Activated CD4-positive, alpha-beta T cell treated with anti-CD3 and anti-CD28 coated beads, Interleukin-2, amount 10 ng/mL, durations not matched to agents 7 days and 5 days (primary cell): Measurements from ENCODE around the gene MMP24OS. TPM values are rescaled to one million over a fixed set of nuclear protein-coding genes. Genes with fewer than 3 reads are reported as not detected.

Experiments
- CTCF ChIA-PET: fragments of 350-600 bp; sonication (Branson Sonifier 250); formaldehyde crosslinking; loops from one replicate; lab custom pipeline; 2021; ENCODE audit warnings: antibody characterized with exemption; lab: Charles Lee
- POLR2A ChIA-PET: fragments of 350-600 bp; sonication (Branson Sonifier 250); formaldehyde crosslinking; loops from one replicate; lab custom pipeline; 2021; ENCODE audit warnings: antibody characterized with exemption; lab: Charles Lee
- DNase-seq: peaks from one replicate; pipeline ENCODE4 v3.0.0-alpha.2; 2020
- H3K27ac Mint-ChIP-seq: one replicate; pipeline ENCODE4 v1.8.0; 2021; ENCODE audit warnings: mild to moderate bottlenecking, moderate library complexity, mixed read lengths
- H3K27me3 Mint-ChIP-seq: one replicate; pipeline ENCODE4 v1.8.0; 2021; ENCODE audit warnings: mixed read lengths
- H3K36me3 Mint-ChIP-seq: one replicate; pipeline ENCODE4 v1.8.0; 2021; ENCODE audit warnings: low read depth, mixed read lengths
- H3K4me1 Mint-ChIP-seq: one replicate; pipeline ENCODE4 v1.8.0; 2021; ENCODE audit warnings: mixed read lengths
- H3K4me3 Mint-ChIP-seq: one replicate; pipeline ENCODE4 v1.8.0; 2021; ENCODE audit warnings: mild to moderate bottlenecking, moderate library complexity, mixed read lengths
- H3K9me3 Mint-ChIP-seq: one replicate; pipeline ENCODE4 v1.8.0; 2021; ENCODE audit warnings: mixed read lengths
- total RNA-seq, 2 experiments: library from RNA; stranded (reverse); gene quantifications; one replicate each; pipeline ENCODE4 v1.2.3, GENCODE V29; 2021

Gene MMP24OS
- total RNA-seq, result 10 to 100 TPM; 46.7 to 48.3 TPM

- peak; percentile 94 for DNase-seq
- CTCF ChIA-PET, result interaction anchor here (0.7 to 1.3 kb wide), 6 partner anchors 9 to 677 kb away, joined by 3 to 4 read pairs (median 3); partner anchors contain the start of gene SCAND1
- peaks cover 31% of the 10 kb centered on the region for H3K4me1 Mint-ChIP-seq
- peak within 1 kb of the TSS; percentile 98 for H3K4me3 Mint-ChIP-seq
- H3K27ac Mint-ChIP-seq, result peak within 1 kb of the TSS; percentile 99
- POLR2A ChIA-PET, result interaction anchor here (0.6 to 0.8 kb wide), 6 partner anchors 25 to 879 kb away, joined by 3 to 5 read pairs (median 3); partner anchors contain the start of genes CEP250, EDEM2 and NCOA6
- no peaks in the 10 kb centered on the region for H3K27me3 Mint-ChIP-seq
- no peaks in the 10 kb centered on the region for H3K9me3 Mint-ChIP-seq
- peaks cover 42% of the 10 kb centered on the region for H3K36me3 Mint-ChIP-seq
Measured at GRCh38 chr20:35277531-35278395, at the start of gene MMP24OS. Gene MMP24OS (minus strand): TSS chr20:35278122. CDS start chr20:35277929, 193 bp downstream.

- Mint-ChIP-seq H3K27ac (no peak overlapping the region), H3K36me3 (peaks cover 2% of the 10 kb centered on the region), H3K27me3 (no peaks in the 10 kb centered on the region), H3K4me3 (no peak overlapping the region), H3K4me1 (peaks cover 10% of the 10 kb centered on the region), H3K9me3 (no peaks in the 10 kb centered on the region)
- CTCF ChIA-PET, result interaction anchor here (1.5 kb wide), 1 partner anchor 9 kb away, joined by 5 read pairs; no protein-coding TSS in a partner anchor
- POLR2A ChIA-PET, result no interaction called here
- no peak for DNase-seq
Measured at GRCh38 chr20:35327074-35327976, 49.4 kb upstream of the MMP24OS start.

DNA sequence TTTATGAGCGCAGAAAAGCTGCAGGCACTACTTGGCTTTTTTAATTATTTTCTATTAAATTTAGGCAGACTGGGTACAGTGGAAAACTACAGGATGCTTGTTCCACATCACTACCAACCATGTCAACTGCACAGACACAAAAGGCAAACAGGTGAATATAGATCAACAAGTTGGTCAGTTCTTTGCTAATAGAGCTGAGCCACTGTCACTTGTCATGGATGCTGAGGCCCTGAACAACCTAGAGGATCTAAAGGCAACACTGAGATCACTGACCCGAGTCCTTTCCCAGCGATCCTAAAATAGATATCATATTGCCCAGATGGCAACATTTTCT lies 48.8 kb upstream of the MMP24OS start:
- H3K4me1 Mint-ChIP-seq, result peaks cover 10% of the 10 kb centered on the region
- H3K4me3 Mint-ChIP-seq, result no peak overlapping the region
- no peaks in the 10 kb centered on the region for H3K9me3 Mint-ChIP-seq
- CTCF ChIA-PET, result no interaction called here
- no peak for DNase-seq
- no peak overlapping the region for H3K27ac Mint-ChIP-seq
- no peaks in the 10 kb centered on the region for H3K27me3 Mint-ChIP-seq
- peaks cover 2% of the 10 kb centered on the region for H3K36me3 Mint-ChIP-seq
- POLR2A ChIA-PET, result no interaction called here

- H3K27me3 Mint-ChIP-seq, result no peaks in the 10 kb centered on the region
- peaks cover 2% of the 10 kb centered on the region for H3K36me3 Mint-ChIP-seq
- H3K9me3 Mint-ChIP-seq, result no peaks in the 10 kb centered on the region
- CTCF ChIA-PET, result no interaction called here
- POLR2A ChIA-PET, result interaction anchor here (0.6 kb wide), 1 partner anchor 122 kb away, joined by 4 read pairs; no protein-coding TSS in a partner anchor
- H3K4me3 Mint-ChIP-seq, result no peak overlapping the region
- peaks cover 10% of the 10 kb centered on the region for H3K4me1 Mint-ChIP-seq
- DNase-seq, result no peak
- H3K27ac Mint-ChIP-seq, result no peak overlapping the region
Measured at GRCh38 chr20:35326021-35326739, 48.3 kb upstream of the MMP24OS start.

DNA sequence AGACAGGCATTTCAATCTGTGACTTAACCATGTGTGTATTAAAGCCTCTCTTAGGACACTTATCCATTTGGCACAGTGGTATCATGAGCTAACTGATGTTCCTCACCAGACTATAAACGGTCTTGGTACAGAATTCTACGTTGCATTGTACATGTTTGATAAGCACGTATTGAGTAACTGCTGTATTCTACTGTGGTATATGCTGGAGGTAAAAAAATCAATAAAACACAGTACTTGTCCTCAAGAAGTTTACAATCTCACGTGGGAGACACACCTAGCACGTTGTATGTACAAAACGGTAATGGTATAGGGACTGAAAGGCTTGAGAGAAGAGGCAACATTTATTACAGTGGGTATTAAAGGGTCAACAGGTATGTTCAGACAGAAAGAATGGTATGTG lies 47.5 kb upstream of the MMP24OS start:
- POLR2A ChIA-PET, result interaction anchor here (0.6 kb wide), 1 partner anchor 123 kb away, joined by 4 read pairs; no protein-coding TSS in a partner anchor
- CTCF ChIA-PET, result no interaction called here
- H3K9me3 Mint-ChIP-seq, result no peaks in the 10 kb centered on the region

DNA sequence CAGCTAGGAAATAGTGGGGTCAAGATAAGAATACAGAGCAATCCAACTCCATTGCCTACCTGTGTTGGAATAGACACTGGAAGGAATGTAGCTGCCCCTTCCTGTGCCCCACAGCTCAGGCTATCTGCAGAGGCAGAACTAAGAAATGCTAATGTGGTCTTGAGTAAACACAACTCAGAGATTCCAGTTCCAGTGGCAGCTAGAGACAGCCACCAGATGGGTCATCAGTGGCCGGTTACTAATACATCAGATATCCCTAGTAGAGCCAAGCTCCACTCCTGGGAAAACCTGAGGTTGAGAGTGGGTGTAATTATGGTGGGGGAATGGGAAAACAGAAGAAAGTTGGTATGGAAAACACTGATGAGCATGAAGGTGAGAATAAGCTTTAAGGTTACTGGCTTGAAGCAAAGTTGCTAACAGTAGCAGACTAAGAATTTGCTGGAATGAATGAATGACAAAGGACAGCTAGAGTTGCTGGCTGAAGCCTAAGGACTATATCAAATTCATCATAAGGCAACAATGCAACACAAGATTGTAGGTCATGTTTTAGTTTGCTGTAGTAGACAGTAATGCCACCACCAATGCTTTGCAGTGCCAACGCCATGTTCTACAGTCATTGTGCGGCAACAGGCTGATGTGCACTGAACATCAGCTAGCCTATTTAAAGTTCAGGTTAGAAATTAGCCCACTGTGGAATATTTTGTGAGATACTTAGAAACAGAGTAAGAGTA lies 42.6 kb upstream of the MMP24OS start:
- Mint-ChIP-seq H3K27me3 (no peaks in the 10 kb centered on the region), H3K4me1 (peaks cover 29% of the 10 kb centered on the region), H3K4me3 (no peak overlapping the region), H3K36me3 (peaks cover 2% of the 10 kb centered on the region), H3K9me3 (no peaks in the 10 kb centered on the region), H3K27ac (no peak overlapping the region)
- CTCF ChIA-PET, result interaction anchor here (0.5 to 8.4 kb wide), 4 partner anchors 9 to 214 kb away, joined by 3 to 90 read pairs (median 4); no protein-coding TSS in a partner anchor
- DNase-seq, result no peak
- POLR2A ChIA-PET, result no interaction called here

More for the DNA sequence above, 47.5 kb upstream of the MMP24OS start:
- Mint-ChIP-seq H3K4me3 (no peak overlapping the region), H3K36me3 (peaks cover 2% of the 10 kb centered on the region), H3K27me3 (no peaks in the 10 kb centered on the region), H3K4me1 (peaks cover 10% of the 10 kb centered on the region), H3K27ac (no peak overlapping the region)
- DNase-seq, result no peak

DNA sequence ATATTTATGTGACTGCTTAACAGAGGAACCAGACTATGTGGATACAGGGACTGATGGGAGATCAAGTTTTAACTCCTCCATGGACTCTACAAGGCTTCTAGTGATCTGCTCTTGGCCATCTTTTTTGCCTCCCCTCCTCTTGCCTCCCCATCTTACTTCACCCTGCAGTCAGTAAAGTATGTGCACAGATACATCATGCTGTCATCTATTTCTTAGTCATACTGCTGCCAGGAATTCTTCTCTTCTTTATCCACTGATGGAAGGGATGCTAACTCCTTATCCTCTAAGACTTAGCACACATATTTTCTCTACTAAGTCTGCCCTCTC lies 41.9 kb upstream of the MMP24OS start:
- Mint-ChIP-seq H3K4me3 (no peak overlapping the region), H3K27ac (no peak overlapping the region), H3K9me3 (no peaks in the 10 kb centered on the region), H3K27me3 (no peaks in the 10 kb centered on the region), H3K4me1 (peaks cover 36% of the 10 kb centered on the region), H3K36me3 (no peaks in the 10 kb centered on the region)
- ChIA-PET CTCF (interaction anchor here (8.4 kb wide), 1 partner anchor 13 kb away, joined by 90 read pairs; no protein-coding TSS in a partner anchor), POLR2A (no interaction called here)
- DNase-seq, result no peak

GRCh38 chr20:35319192-35319870 lies 41.4 kb upstream of the MMP24OS start:
- Mint-ChIP-seq H3K36me3 (peaks cover 1% of the 10 kb centered on the region), H3K27ac (no peak overlapping the region), H3K27me3 (no peaks in the 10 kb centered on the region), H3K4me3 (no peak overlapping the region), H3K4me1 (peaks cover 41% of the 10 kb centered on the region), H3K9me3 (no peaks in the 10 kb centered on the region)
- POLR2A ChIA-PET, result no interaction called here
- CTCF ChIA-PET, result interaction anchor here (8.4 kb wide), 1 partner anchor 12 kb away, joined by 90 read pairs; no protein-coding TSS in a partner anchor
- DNase-seq, result no peak

DNA sequence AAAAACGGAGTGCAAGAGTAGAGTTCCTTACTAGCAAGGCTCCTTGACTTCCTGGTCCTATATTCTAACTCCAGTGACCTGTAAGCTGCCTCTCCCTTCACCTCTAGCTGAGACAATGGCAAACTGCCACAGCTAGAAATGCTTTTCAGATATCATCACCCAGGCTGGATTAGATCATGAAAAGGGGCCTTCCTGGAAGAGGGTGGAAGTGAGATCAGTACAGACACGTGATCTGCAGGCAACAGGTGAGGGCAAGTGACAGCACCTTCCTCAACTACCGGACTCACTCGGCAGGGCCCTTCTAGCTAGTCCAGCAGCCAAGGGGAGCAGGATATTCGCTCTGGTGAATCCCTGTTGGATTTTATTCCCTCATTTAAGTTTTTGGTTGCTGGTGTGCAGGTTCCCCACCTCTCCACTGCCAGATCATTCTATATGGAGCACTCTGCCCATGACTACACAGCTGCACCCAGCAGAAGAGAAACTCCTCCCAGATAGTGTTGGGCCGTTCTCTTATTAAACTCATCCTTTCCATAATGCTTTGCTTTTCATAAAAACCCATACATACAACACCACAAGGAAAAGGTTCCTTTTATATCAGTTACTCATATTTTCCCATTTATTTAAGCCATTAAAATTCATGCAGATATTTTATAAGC lies 40.7 kb upstream of the MMP24OS start:
- peaks cover 45% of the 10 kb centered on the region for H3K4me1 Mint-ChIP-seq
- H3K27me3 Mint-ChIP-seq, result no peaks in the 10 kb centered on the region
- no peak overlapping the region for H3K27ac Mint-ChIP-seq
- CTCF ChIA-PET, result interaction anchor here (1.4 to 8.4 kb wide), 3 partner anchors 9 to 12 kb away, joined by 4 to 90 read pairs (median 5); no protein-coding TSS in a partner anchor
- H3K4me3 Mint-ChIP-seq, result no peak overlapping the region
- DNase-seq, result no peak
- peaks cover 3% of the 10 kb centered on the region for H3K36me3 Mint-ChIP-seq
- POLR2A ChIA-PET, result no interaction called here
- no peaks in the 10 kb centered on the region for H3K9me3 Mint-ChIP-seq

GRCh38 chr20:35317416-35318210 lies 39.7 kb upstream of the MMP24OS start:
- Mint-ChIP-seq H3K9me3 (no peaks in the 10 kb centered on the region), H3K36me3 (peaks cover 7% of the 10 kb centered on the region), H3K4me3 (no peak overlapping the region), H3K27ac (no peak overlapping the region), H3K27me3 (no peaks in the 10 kb centered on the region), H3K4me1 (peaks cover 41% of the 10 kb centered on the region)
- POLR2A ChIA-PET, result no interaction called here
- CTCF ChIA-PET, result interaction anchor here (1.4 to 8.4 kb wide), 3 partner anchors 10 to 12 kb away, joined by 4 to 90 read pairs (median 5); no protein-coding TSS in a partner anchor
- DNase-seq, result no peak
